Measurements from ENCODE around the gene RANBP10. TPM values are rescaled to one million over a fixed set of nuclear protein-coding genes. Genes with fewer than 3 reads are reported as not detected.

The RANBP10 gene
- total and polyA plus RNA-seq, 2 of the 8 experiments (the other 6 are each of a cell fraction or from before 2014, with no cell fraction given): 14.2 to 16.8 TPM

DNA sequence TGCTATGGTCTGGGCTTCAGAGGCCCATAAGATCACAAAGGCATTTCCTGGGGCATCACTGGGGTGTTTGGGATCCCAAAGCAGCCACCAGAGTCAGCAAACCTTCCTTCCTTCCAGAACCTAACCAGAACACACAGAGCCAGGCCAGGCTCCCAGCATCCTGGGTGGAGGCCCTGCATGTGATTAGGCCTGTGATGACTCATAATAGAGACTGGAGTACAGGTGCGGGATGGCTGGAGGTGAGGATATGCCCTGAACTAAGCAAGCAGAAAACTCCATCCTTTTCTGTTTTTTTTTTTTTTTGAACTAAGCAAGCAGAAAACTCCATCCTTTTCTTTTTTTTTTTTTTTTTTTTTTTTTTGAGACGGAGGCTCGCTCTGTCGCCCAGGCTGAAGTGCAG, 69.5 kb downstream of the RANBP10 start:
- H4K8ac ChIP-seq (ENCODE audit: extremely low read depth, insufficient read depth, low read length): no peak overlapping the region
- peaks cover 0 to 2% of the 10 kb centered on the region in 2 experiments for H4K20me1 ChIP-seq (replicated peaks in 1 of 2; ENCODE audit: control insufficient read depth in 1 of 2, insufficient read depth in 2 of 2, low read length in 2 of 2)
- no peaks in the 10 kb centered on the region for H3K27me3 ChIP-seq (replicated peaks in 1 of 4; ENCODE audit: control insufficient read depth in 3 of 4, extremely low read depth in 1 of 4, insufficient read depth in 3 of 4, low read length in 3 of 4)
- H3K9ac ChIP-seq (replicated peaks in 1 of 4; ENCODE audit: extremely low read depth in 1 of 4, low read depth in 3 of 4, low read length in 3 of 4): no peak overlapping the region
- no peak overlapping the region for H3K4ac ChIP-seq (replicated peaks; ENCODE audit: insufficient read length, low read depth, low read length)
- H2BK120ac ChIP-seq (replicated peaks; ENCODE audit: low read depth, low read length): no peak overlapping the region
- no peak overlapping the region for H3K14ac ChIP-seq (ENCODE audit: insufficient read length)
- H3K4me3 ChIP-seq (ENCODE audit: extremely low read depth in 1 of 4, insufficient read depth in 2 of 4, low read depth in 3 of 4, low read length in 4 of 4): no peak overlapping the region
- H4K91ac ChIP-seq (replicated peaks; ENCODE audit: insufficient read length, low read length): no peak overlapping the region
- FAIRE-seq (no peak), DNase-seq (ENCODE audit: low read depth in 1 of 2, low spot score in 2 of 2) (no peak)
- no peak overlapping the region for H2AK5ac ChIP-seq (ENCODE audit: low read depth, low read length)
- H4K5ac ChIP-seq (ENCODE audit: insufficient read length, low read depth, low read length): no peak overlapping the region
- CTCF ChIA-PET (ENCODE audit: partially characterized antibody): interaction anchor here (0.6 kb wide), 2 partner anchors 147 to 165 kb away, joined by 3 to 5 read pairs; no protein-coding TSS in a partner anchor
- no peak overlapping the region for H2BK5ac ChIP-seq (ENCODE audit: low read depth, low read length)
- peaks cover 0 to 12% (median 1%) of the 10 kb centered on the region in 4 experiments; a peak in 3 of 8 replicates for H3K36me3 ChIP-seq (ENCODE audit: control insufficient read depth in 2 of 4, insufficient read depth in 4 of 4, low read length in 3 of 4)
- H3K23ac ChIP-seq (ENCODE audit: insufficient read length): no peak overlapping the region
- H2AFZ ChIP-seq (ENCODE audit: low read length): no peak overlapping the region
- no peak overlapping the region for H2BK20ac ChIP-seq (ENCODE audit: low read length)
- no peaks in the 10 kb centered on the region for H3K79me1 ChIP-seq (ENCODE audit: low read depth, low read length)
- H3K18ac ChIP-seq (ENCODE audit: extremely low read depth, low read length): no peak overlapping the region
- H3K79me2 ChIP-seq (ENCODE audit: control insufficient read depth in 1 of 2, insufficient read depth in 2 of 2, low read length in 2 of 2): no peaks in the 10 kb centered on the region
- H3K23me2 ChIP-seq (ENCODE audit: low read depth, low read length): no peaks in the 10 kb centered on the region
- H2BK12ac ChIP-seq (ENCODE audit: low read depth, low read length): no peak overlapping the region
- no peaks in the 10 kb centered on the region for H3K4me1 ChIP-seq (replicated peaks in 1 of 4; ENCODE audit: control insufficient read depth in 3 of 4, insufficient read depth in 4 of 4, low read length in 3 of 4)
- no peak overlapping the region for H3K27ac ChIP-seq (ENCODE audit: low read depth, low read length)
- POLR2A ChIA-PET (ENCODE audit: partially characterized antibody): no interaction called here
- no peak overlapping the region for H3K4me2 ChIP-seq (ENCODE audit: insufficient read depth in 1 of 2, low read depth in 2 of 2, low read length in 2 of 2)
- no peaks in the 10 kb centered on the region for H3K9me3 ChIP-seq (ENCODE audit: insufficient read depth in 2 of 2, low read depth in 1 of 2, low read length in 1 of 2)
- H3K56ac ChIP-seq (replicated peaks; ENCODE audit: insufficient read length, low read depth, low read length): no peak overlapping the region
- WGBS, 2 experiments (ENCODE audit: extremely low coverage in 1 of 2, insufficient coverage in 1 of 2, insufficient read length in 1 of 2, insufficient replicate concordance in 2 of 2, low coverage in 1 of 2, low lambda C conversion rate in 2 of 2, missing lambda C conversion rate in 1 of 2): 100% methylated on average over 1 of the region's 4 CpGs; no CpG with 5 or more reads in 1 of the 2 experiments
- H2BK15ac ChIP-seq (ENCODE audit: low read length): no peak overlapping the region
- no peak for TF ChIP-seq EP300 (IDR thresholded peaks at IDR 0.05; ENCODE audit: borderline replicate concordance in 1 of 2, low read depth in 2 of 2, low read length in 2 of 2)
- TF ChIP-seq RNF2 (IDR thresholded peaks at IDR 0.05; ENCODE audit: borderline replicate concordance, low read depth, low read length, missing control alignments, poor library complexity, severe bottlenecking): no peak
- no peak for TF ChIP-seq FOSL1 (IDR thresholded peaks at IDR 0.05; ENCODE audit: insufficient read depth, low read depth, low read length)
- TF ChIP-seq CHD1 (IDR thresholded peaks at IDR 0.05; ENCODE audit: low read depth, low read length): no peak
